Testis (tissue), 5 donors: ENCODE results near the gene FBXO4. TPM values are rescaled to one million over a fixed set of nuclear protein-coding genes. Genes with fewer than 3 reads are reported as not detected.

ENCODE experiments used
- DNase-seq: peaks from one replicate; pipeline ENCODE4 v3.0.0-alpha.2; 2019
- H3K27ac ChIP-seq, 2 donors: fragments of 200-600 bp; sonication (generic); one replicate each; pipeline ENCODE4 v1.5.1; 2019
- H3K27me3 ChIP-seq: fragments of 200-600 bp; sonication (generic); one replicate; pipeline ENCODE4 v1.5.1; 2019
- H3K36me3 ChIP-seq: fragments of 200-600 bp; sonication (generic); one replicate; pipeline ENCODE4 v1.5.1; 2017; ENCODE audit warnings: low read depth; ENCODE audit errors: missing control alignments
- H3K4me1 ChIP-seq: fragments of 200-600 bp; sonication (generic); one replicate; pipeline ENCODE4 v1.5.1; 2019
- H3K4me3 ChIP-seq, 2 donors: fragments of 200-600 bp; sonication (generic); one replicate each; pipeline ENCODE4 v1.5.1; 2017 to 2019
- H3K9me3 ChIP-seq: fragments of 200-600 bp; sonication (generic); one replicate; pipeline ENCODE4 v1.5.1; 2017
- POLR2A ChIP-seq: fragments of 450-650 bp; IDR thresholded peaks from one replicate; pipeline ENCODE4 v1.6.1; 2017; ENCODE audit warnings: antibody characterized with exemption, mild to moderate bottlenecking, moderate library complexity
- WGBS, 2 donors: methylation state at CpG; one replicate each; pipeline ENCODE4 v1.1.5; 2018; 5-methylcytosine and 5-hydroxymethylcytosine counted together
- intact Hi-C: fragments of 100-400 bp; cut with DNase I; formaldehyde crosslinking; loops from one replicate; pipeline ENCODE4 v1.15.1; 2023; ENCODE audit warnings: low total_unique reads
- long read RNA-seq, 2 donors: transcript quantifications; one replicate each; lab custom pipeline, GENCODE V29; 2026
- polyA plus RNA-seq: library from polyadenylated mRNA; stranded (reverse); fragments of 350-450 nt; fragmentation: Illumina TruSeq; extraction: RNeasy Lipid Tissue Mini Kit (QIAGEN cat#74804); gene quantifications from one replicate; pipeline ENCODE4 v1.2.3, GENCODE V29; 2014; ENCODE audit warnings: low read depth, low replicate concordance; ENCODE audit not compliant: insufficient read depth
- total RNA-seq, 2 donors: library from RNA; depleted of rRNA; stranded (reverse); fragments of >200 nt; gene quantifications; one replicate each; pipeline ENCODE4 v1.2.3, GENCODE V29; 2016
- TF ChIP-seq, protein P1 (sequence below), 3 experiments: fragments of 450-650 bp in 2 of 3; fragments of 200-600 bp in 1 of 3; sonication (generic) in 1 of 3; IDR thresholded peaks; one replicate each; pipeline ENCODE4 v1.5.1; 2016 to 2019; ENCODE audit warnings: antibody characterized with exemption in 3 of 3, mild to moderate bottlenecking in 2 of 3, moderate library complexity in 1 of 3

Gene FBXO4, protein sequence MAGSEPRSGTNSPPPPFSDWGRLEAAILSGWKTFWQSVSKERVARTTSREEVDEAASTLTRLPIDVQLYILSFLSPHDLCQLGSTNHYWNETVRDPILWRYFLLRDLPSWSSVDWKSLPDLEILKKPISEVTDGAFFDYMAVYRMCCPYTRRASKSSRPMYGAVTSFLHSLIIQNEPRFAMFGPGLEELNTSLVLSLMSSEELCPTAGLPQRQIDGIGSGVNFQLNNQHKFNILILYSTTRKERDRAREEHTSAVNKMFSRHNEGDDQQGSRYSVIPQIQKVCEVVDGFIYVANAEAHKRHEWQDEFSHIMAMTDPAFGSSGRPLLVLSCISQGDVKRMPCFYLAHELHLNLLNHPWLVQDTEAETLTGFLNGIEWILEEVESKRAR
- 10 to 100 TPM; 15.1 to 27.1 TPM for total RNA-seq
- polyA plus RNA-seq: 15.5 TPM
- long read RNA-seq, donor 1, transcript FBXO4-201 (7 exons, 1,682 nt): major isoform, 8 of 9 reads
- long read RNA-seq, donor 1, partial matches to known transcripts: 0 of 9 reads
- long read RNA-seq, donor 1, other reads (novel, unspliced or antisense): 0 of 9 reads
- long read RNA-seq, donor 2, partial matches to known transcripts: 0 of 3 reads
- long read RNA-seq, donor 2, other reads (novel, unspliced or antisense): 0 of 3 reads

DNA sequence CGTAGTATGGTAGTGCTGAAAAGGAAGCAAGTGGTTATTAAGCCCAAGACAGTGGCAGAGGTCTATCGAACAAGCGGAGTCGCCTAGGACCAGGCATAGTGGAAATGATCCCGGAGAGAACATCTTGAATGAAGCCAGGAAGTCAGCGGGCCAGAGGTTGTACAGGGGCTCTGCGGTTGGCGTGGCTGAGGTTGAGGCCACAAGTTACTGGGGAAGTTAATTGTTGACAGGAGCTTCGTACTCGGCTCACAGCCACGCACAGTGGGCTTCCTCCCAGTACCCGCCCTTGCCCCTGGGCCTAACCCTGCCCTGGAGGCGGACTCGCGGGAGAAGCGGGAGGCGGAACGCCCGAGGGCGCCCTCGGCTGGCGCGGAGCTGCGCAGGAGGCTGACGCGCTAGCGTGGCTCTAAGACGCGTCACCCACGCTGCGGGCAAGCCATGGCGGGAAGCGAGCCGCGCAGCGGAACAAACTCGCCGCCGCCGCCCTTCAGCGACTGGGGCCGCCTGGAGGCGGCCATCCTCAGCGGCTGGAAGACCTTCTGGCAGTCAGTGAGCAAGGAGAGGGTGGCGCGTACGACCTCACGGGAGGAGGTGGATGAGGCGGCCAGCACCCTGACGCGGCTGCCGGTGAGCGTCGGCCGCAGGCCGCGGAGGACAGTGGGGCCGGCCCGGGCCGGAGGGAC is at the start of gene FBXO4:
FBXO4 (plus strand) TSS at position 410 of the 683 bp plus-strand sequence; CDS start at position 439, 29 bp downstream.
- DNase-seq: peak; percentile 88
- peak within 1 kb of the TSS; percentile 85 to 89 for H3K4me3 ChIP-seq
- WGBS, 2 donors: 1% methylated on average over 22 to 60 of the region's 60 CpGs
- H3K27ac ChIP-seq: peak within 1 kb of the TSS; percentile 96 to 97
- H3K9me3 ChIP-seq: no peaks in the 10 kb centered on the region
- intact Hi-C loops: no loop called here
- TF ChIP-seq, protein P1, sequence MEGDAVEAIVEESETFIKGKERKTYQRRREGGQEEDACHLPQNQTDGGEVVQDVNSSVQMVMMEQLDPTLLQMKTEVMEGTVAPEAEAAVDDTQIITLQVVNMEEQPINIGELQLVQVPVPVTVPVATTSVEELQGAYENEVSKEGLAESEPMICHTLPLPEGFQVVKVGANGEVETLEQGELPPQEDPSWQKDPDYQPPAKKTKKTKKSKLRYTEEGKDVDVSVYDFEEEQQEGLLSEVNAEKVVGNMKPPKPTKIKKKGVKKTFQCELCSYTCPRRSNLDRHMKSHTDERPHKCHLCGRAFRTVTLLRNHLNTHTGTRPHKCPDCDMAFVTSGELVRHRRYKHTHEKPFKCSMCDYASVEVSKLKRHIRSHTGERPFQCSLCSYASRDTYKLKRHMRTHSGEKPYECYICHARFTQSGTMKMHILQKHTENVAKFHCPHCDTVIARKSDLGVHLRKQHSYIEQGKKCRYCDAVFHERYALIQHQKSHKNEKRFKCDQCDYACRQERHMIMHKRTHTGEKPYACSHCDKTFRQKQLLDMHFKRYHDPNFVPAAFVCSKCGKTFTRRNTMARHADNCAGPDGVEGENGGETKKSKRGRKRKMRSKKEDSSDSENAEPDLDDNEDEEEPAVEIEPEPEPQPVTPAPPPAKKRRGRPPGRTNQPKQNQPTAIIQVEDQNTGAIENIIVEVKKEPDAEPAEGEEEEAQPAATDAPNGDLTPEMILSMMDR (IDR thresholded peaks at IDR 0.05): peak in 2 of 3 experiments; percentile 19 to 43
- TF ChIP-seq POLR2A: no peak
- H3K36me3 ChIP-seq: no peaks in the 10 kb centered on the region
- H3K27me3 ChIP-seq: no peaks in the 10 kb centered on the region
- peaks cover 6% of the 10 kb centered on the region for H3K4me1 ChIP-seq

DNA sequence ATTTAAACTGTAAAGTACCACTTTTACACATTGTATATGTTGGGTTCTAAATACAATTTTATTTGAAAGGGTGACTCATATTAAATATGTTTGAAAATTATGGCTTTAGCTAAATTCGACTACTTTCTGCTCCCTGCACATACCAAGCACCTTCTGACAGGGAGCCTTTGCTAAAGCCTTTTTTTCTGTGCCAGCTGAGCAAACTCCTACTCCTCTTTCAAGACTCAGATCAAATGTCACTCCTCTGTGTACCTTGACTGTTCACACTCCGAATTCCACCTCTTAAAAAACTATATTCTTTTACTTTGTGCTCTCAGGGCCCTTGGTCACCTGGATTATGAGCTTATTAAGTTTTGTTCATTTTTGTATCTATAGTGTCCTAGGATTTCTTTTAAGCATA is 48.4 kb upstream of the FBXO4 start:
- 59 to 70% methylated on average over 2 of the region's 2 CpGs for WGBS, 2 donors
- Histone ChIP-seq H3K4me3 (no peak overlapping the region), H3K4me1 (no peaks in the 10 kb centered on the region), H3K36me3 (no peaks in the 10 kb centered on the region), H3K27ac (no peak overlapping the region), H3K9me3 (no peaks in the 10 kb centered on the region), H3K27me3 (no peaks in the 10 kb centered on the region)
- intact Hi-C loops: no loop called here
- DNase-seq: no peak
- TF ChIP-seq, protein P1 (IDR thresholded peaks at IDR 0.05): no peak
- no peak for TF ChIP-seq POLR2A

DNA sequence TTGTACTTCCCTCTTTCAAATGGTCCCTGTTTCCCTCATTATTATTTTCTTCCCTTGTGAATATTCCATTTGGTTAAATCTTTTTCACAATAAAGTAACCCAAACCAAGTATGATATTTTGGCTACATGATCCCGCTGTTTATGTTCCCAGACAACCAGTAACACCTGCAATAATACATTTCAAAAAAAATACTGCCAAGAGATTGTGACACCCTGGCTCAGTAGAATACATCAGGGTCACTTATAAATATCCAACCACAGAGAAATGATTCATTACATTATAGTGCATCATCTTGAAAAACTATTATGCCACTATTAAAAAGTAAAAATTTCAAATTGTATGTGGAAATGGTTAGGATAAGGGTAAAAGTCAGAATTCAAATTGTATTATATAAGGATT is 47.7 kb upstream of the FBXO4 start:
- Histone ChIP-seq H3K27ac (no peak overlapping the region), H3K4me1 (no peaks in the 10 kb centered on the region), H3K27me3 (no peaks in the 10 kb centered on the region), H3K4me3 (no peak overlapping the region), H3K9me3 (no peaks in the 10 kb centered on the region), H3K36me3 (no peaks in the 10 kb centered on the region)
- intact Hi-C loops: no loop called here
- DNase-seq: no peak
- 90 to 98% methylated on average over 1 of the region's 1 CpG for WGBS, 2 donors
- no peak for TF ChIP-seq POLR2A
- TF ChIP-seq, protein P1 (IDR thresholded peaks at IDR 0.05): no peak

DNA sequence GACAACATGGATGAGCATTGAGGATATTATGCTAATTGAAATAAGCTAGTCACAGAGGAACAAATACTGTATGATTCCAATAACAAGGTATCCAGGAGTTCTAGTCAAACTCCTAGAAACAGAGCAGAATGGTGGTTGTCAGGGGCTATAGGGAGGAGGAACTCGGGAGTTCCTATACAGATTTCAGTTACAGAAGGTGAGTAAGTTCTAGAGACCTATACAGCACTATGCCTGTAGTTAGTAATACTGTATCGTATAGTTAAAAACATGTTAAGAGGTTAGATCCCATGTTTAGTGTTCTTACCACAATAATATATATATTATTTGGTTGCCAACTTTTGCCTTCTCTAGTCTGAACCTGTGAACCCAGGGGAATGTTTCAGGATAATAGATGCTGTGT is 46.9 kb upstream of the FBXO4 start:
- no peak for DNase-seq
- TF ChIP-seq, protein P1 (IDR thresholded peaks at IDR 0.05): no peak
- no peak for TF ChIP-seq POLR2A
- intact Hi-C loops: no loop called here
- H3K27me3 ChIP-seq: no peaks in the 10 kb centered on the region
- no peaks in the 10 kb centered on the region for H3K9me3 ChIP-seq
- H3K36me3 ChIP-seq: no peaks in the 10 kb centered on the region
- no peak overlapping the region for H3K27ac ChIP-seq
- WGBS, 2 donors: 89 to 92% methylated on average over 2 of the region's 2 CpGs
- H3K4me1 ChIP-seq: no peaks in the 10 kb centered on the region
- H3K4me3 ChIP-seq: no peak overlapping the region
